DND-41 (cell line): Measurements from ENCODE around the gene ZBTB1.

ENCODE experiments used
- ATAC-seq: fragments of 200-7000 bp; cut with Tn5 transposase; 3 replicates; pipeline ENCODE4 v1.9.1; 2021; ENCODE audit warnings: low read depth; ENCODE audit not compliant: insufficient read depth
- DNase-seq: peaks from one replicate; pipeline ENCODE4 v3.0.0-alpha.2; 2020
- H2AFZ ChIP-seq: 2 replicates; pipeline ENCODE4 v1.6.0; 2012; ENCODE audit warnings: low read depth, low read length
- H3K27ac ChIP-seq: 2 replicates; pipeline ENCODE4 v1.5.1; 2012; ENCODE audit warnings: low read length, inconsistent platforms
- H3K27me3 ChIP-seq: fragments of 200-600 bp; sonication (generic); 2 replicates; pipeline ENCODE4 v1.6.0; 2012; ENCODE audit warnings: low read length, mild to moderate bottlenecking, inconsistent platforms; ENCODE audit not compliant: insufficient read depth, poor library complexity
- H3K36me3 ChIP-seq: 2 replicates; pipeline ENCODE4 v1.5.1; 2012; ENCODE audit warnings: low read length, inconsistent platforms; ENCODE audit not compliant: insufficient read depth
- H3K4me1 ChIP-seq: 2 replicates; pipeline ENCODE4 v1.5.1; 2012; ENCODE audit warnings: mild to moderate bottlenecking, low read length; ENCODE audit not compliant: insufficient read depth
- H3K4me2 ChIP-seq: 2 replicates; pipeline ENCODE4 v1.6.0; 2012; ENCODE audit warnings: mild to moderate bottlenecking, moderate library complexity, low read length, inconsistent platforms; ENCODE audit not compliant: insufficient read depth
- H3K4me3 ChIP-seq, 2 experiments: fragments of 200-600 bp in 1 of 2; shearing (Covaris generic) in 1 of 2; 2 replicates each; pipeline ENCODE4 v1.5.1; 2012 to 2016; ENCODE audit warnings: inconsistent platforms in 2 of 2, low read length in 2 of 2, mild to moderate bottlenecking in 2 of 2, low read depth in 1 of 2, moderate library complexity in 1 of 2
- H3K79me2 ChIP-seq: 2 replicates; pipeline ENCODE4 v1.6.0; 2012; ENCODE audit warnings: low read length, inconsistent platforms; ENCODE audit not compliant: insufficient read depth
- H3K9ac ChIP-seq: 2 replicates; pipeline ENCODE4 v1.6.0; 2012; ENCODE audit warnings: low read depth, mild to moderate bottlenecking, inconsistent platforms, low read length, moderate library complexity
- H3K9me3 ChIP-seq: 2 replicates; pipeline ENCODE4 v1.5.1; 2012; ENCODE audit warnings: low read length, moderate library complexity, mild to moderate bottlenecking, inconsistent platforms; ENCODE audit not compliant: insufficient read depth, severe bottlenecking
- H4K20me1 ChIP-seq: 2 replicates; pipeline ENCODE4 v1.6.0; 2012; ENCODE audit warnings: low read length; ENCODE audit not compliant: insufficient read depth
- CTCF ChIP-seq: IDR thresholded peaks from 2 replicates; pipeline ENCODE4 v1.5.1; 2012; ENCODE audit warnings: borderline replicate concordance, low read length, moderate library complexity, mild to moderate bottlenecking; ENCODE audit not compliant: poor library complexity, severe bottlenecking; ENCODE audit errors: extremely low read depth
- EZH2 ChIP-seq: IDR thresholded peaks from 3 replicates; pipeline ENCODE4 v1.6.1; 2012; ENCODE audit warnings: borderline replicate concordance, low read depth, mild to moderate bottlenecking, moderate library complexity, low read length, inconsistent platforms; ENCODE audit not compliant: severe bottlenecking

The ZBTB1 gene

GRCh38 chr14:64541972-64542835, 37.6 kb downstream of the ZBTB1 start:
- Histone ChIP-seq H3K36me3 (no peaks in the 10 kb centered on the region), H4K20me1 (no peaks in the 10 kb centered on the region), H3K27ac (no peak overlapping the region), H3K27me3 (no peaks in the 10 kb centered on the region), H3K9me3 (no peaks in the 10 kb centered on the region), H3K9ac (no peak overlapping the region), H3K4me1 (no peaks in the 10 kb centered on the region), H3K79me2 (no peaks in the 10 kb centered on the region), H2AFZ (no peak overlapping the region), H3K4me3 (no peak overlapping the region), H3K4me2 (no peak overlapping the region)
- no peak for TF ChIP-seq CTCF
- no peak for TF ChIP-seq EZH2
- no peak for DNase-seq
- ATAC-seq = no peak

DNA sequence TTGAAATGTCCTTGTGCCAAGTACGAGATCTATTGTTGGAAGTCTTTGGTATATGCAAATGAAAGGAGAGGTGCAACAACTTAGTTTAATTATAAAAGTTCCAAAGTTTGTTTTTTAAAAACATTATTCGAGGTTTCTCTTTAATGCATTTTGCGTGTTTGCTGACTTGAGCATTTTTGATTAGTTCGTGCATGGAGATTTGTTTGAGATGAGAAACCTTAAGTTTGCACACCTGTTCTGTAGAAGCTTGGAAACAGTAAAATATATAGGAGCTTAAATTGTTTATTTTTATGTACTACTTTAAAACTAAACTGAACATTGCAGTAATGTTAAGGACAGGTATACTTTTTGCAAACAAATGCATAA, 38.2 kb downstream of the ZBTB1 start:
- Histone ChIP-seq H3K9me3 (no peaks in the 10 kb centered on the region), H3K4me3 (no peak overlapping the region), H3K36me3 (no peaks in the 10 kb centered on the region), H2AFZ (no peak overlapping the region), H3K4me1 (no peaks in the 10 kb centered on the region), H4K20me1 (no peaks in the 10 kb centered on the region), H3K27ac (no peak overlapping the region), H3K79me2 (no peaks in the 10 kb centered on the region), H3K9ac (no peak overlapping the region), H3K27me3 (no peaks in the 10 kb centered on the region), H3K4me2 (no peak overlapping the region)
- DNase-seq (no peak), ATAC-seq (no peak)
- TF ChIP-seq EZH2 (no peak), CTCF (no peak)

DNA sequence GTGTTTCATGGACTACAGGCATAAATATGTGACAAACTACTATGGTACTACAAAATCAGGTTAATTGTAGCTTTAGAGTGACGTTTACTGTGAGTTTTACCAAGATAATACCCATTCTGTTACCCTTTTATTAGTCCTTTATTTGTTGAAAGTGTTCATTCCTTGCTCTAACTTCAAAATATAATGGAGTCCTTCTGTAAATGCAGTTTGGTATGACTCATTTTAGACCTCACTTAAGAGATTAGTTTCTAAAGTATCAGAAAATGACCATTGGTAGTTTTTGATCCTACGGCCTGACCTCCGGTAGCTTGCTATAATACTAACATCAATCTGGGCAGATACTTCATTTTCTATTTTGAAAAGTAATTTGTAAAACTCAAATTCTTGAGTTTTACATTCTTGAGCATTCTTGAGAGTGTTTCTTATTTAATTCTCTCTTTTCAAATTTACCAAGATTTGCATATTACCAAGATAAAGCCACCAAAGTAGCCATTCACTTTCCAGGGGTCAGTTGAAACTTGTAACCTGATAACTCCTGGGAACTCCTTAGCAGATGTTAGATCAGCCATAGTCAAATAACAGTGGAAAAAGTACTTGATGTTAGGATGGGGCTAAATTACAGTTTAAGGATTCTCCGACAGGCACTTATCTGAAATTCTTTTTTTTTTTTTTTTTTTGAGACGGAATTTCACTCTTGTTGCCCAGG, 40.2 kb downstream of the ZBTB1 start:
- Histone ChIP-seq H3K4me2 (no peak overlapping the region), H2AFZ (no peak overlapping the region), H4K20me1 (no peaks in the 10 kb centered on the region), H3K27me3 (no peaks in the 10 kb centered on the region), H3K79me2 (no peaks in the 10 kb centered on the region), H3K4me1 (no peaks in the 10 kb centered on the region), H3K4me3 (no peak overlapping the region), H3K9ac (no peak overlapping the region), H3K36me3 (no peaks in the 10 kb centered on the region), H3K27ac (no peak overlapping the region), H3K9me3 (no peaks in the 10 kb centered on the region)
- DNase-seq = no peak
- TF ChIP-seq CTCF (no peak), EZH2 (no peak)
- ATAC-seq = no peak
